Measurements from ENCODE around the gene BTBD9. TPM values are rescaled to one million over a fixed set of nuclear protein-coding genes. Genes with fewer than 3 reads are reported as not detected.

Gene BTBD9
- polyA plus RNA-seq, 2 of the 4 experiments (the other 2 are of a cell fraction), result 2.3 to 4.6 TPM

GRCh38 chr6:38505826-38506225, 133.9 kb downstream of the BTBD9 start (continued):
- TF ChIP-seq NPAS2 (CRISPR knock-in tag; IDR thresholded peaks at IDR 0.05; ENCODE audit: borderline replicate concordance), result no peak
- TF ChIP-seq ZSCAN20 (CRISPR knock-in tag; IDR thresholded peaks at IDR 0.05), result no peak

- POLR2A ChIA-PET, result no interaction called here
- ATAC-seq (no peak), DNase-seq (ENCODE audit: low read depth in 1 of 2, low spot score in 1 of 2) (no peak), FAIRE-seq (no peak)
- Histone ChIP-seq H3K4me3 (no peak overlapping the region), H3K27ac (no peak overlapping the region), H3K9me3 (no peaks in the 10 kb centered on the region), H3K4me1 (peaks cover 20% of the 10 kb centered on the region), H3K4me2 (no peak overlapping the region)
- CTCF ChIA-PET, result no interaction called here
- TF ChIP-seq, protein P1, sequence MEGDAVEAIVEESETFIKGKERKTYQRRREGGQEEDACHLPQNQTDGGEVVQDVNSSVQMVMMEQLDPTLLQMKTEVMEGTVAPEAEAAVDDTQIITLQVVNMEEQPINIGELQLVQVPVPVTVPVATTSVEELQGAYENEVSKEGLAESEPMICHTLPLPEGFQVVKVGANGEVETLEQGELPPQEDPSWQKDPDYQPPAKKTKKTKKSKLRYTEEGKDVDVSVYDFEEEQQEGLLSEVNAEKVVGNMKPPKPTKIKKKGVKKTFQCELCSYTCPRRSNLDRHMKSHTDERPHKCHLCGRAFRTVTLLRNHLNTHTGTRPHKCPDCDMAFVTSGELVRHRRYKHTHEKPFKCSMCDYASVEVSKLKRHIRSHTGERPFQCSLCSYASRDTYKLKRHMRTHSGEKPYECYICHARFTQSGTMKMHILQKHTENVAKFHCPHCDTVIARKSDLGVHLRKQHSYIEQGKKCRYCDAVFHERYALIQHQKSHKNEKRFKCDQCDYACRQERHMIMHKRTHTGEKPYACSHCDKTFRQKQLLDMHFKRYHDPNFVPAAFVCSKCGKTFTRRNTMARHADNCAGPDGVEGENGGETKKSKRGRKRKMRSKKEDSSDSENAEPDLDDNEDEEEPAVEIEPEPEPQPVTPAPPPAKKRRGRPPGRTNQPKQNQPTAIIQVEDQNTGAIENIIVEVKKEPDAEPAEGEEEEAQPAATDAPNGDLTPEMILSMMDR (IDR thresholded peaks at IDR 0.05), result no peak
- TF ChIP-seq EHMT2 (IDR thresholded peaks at IDR 0.05; ENCODE audit: low read depth), result no peak
- no peak for TF ChIP-seq MAFK (IDR thresholded peaks at IDR 0.05; ENCODE audit: partially characterized antibody)
- TF ChIP-seq ZNF302 (CRISPR knock-in tag; IDR thresholded peaks at IDR 0.05), result no peak
- TF ChIP-seq HOXB5 (CRISPR knock-in tag; IDR thresholded peaks at IDR 0.05), result no peak
- TF ChIP-seq KDM5A (IDR thresholded peaks at IDR 0.05), result no peak
- no peak for TF ChIP-seq CHD4 (IDR thresholded peaks at IDR 0.05; ENCODE audit: borderline replicate concordance)
- no peak for TF ChIP-seq PBX3 (IDR thresholded peaks at IDR 0.05)
- no peak for TF ChIP-seq CBX8 (IDR thresholded peaks at IDR 0.05)
- no peak for TF ChIP-seq NR3C1 (IDR thresholded peaks at IDR 0.05)
- TF ChIP-seq ATOH8 (CRISPR knock-in tag; IDR thresholded peaks at IDR 0.05; ENCODE audit: low read depth), result no peak
- no peak for TF ChIP-seq SMC3 (IDR thresholded peaks at IDR 0.05)
- no peak for TF ChIP-seq MYC (IDR thresholded peaks at IDR 0.05; ENCODE audit: borderline replicate concordance, low read length)
- no peak for TF ChIP-seq RNF2 (IDR thresholded peaks at IDR 0.05; ENCODE audit: borderline replicate concordance, low read depth)
- no peak for TF ChIP-seq TP53 (CRISPR knock-in tag; IDR thresholded peaks at IDR 0.05)
- WGBS (ENCODE audit: missing lambda C conversion rate), result 66% methylated on average over 3 of the region's 3 CpGs
These were observed 134.7 kb downstream of the BTBD9 start for GRCh38 chr6:38504996-38505395.

- H3K4me1 ChIP-seq, result peaks cover 11% of the 10 kb centered on the region
- no peak overlapping the region for H3K4me2 ChIP-seq
- POLR2A ChIA-PET, result no interaction called here
- no peak for TF ChIP-seq RAD21 (conservative IDR thresholded peaks at IDR 0.05 in 1 of 2, IDR thresholded peaks at IDR 0.05 in 1 of 2)
- TF ChIP-seq HDAC2 (IDR thresholded peaks at IDR 0.05), result no peak
- TF ChIP-seq CHD2 (IDR thresholded peaks at IDR 0.05; ENCODE audit: low read length, partially characterized antibody), result no peak
- no peak for TF ChIP-seq POLR2AphosphoS2 (conservative IDR thresholded peaks at IDR 0.05; ENCODE audit: low read length)
- TF ChIP-seq HES2 (IDR thresholded peaks at IDR 0.05), result no peak
- no peak for TF ChIP-seq EHF (CRISPR knock-in tag; IDR thresholded peaks at IDR 0.05)
- no peak for TF ChIP-seq POLR2A (IDR thresholded peaks at IDR 0.05; ENCODE audit: low read length)
- no peak for ATAC-seq
- no peak for FAIRE-seq
- no peak for DNase-seq (ENCODE audit: low read depth in 1 of 2, low spot score in 1 of 2)
- no peaks in the 10 kb centered on the region for H3K9me3 ChIP-seq
- 82% methylated on average over 6 of the region's 6 CpGs for WGBS (ENCODE audit: missing lambda C conversion rate)
- no peak overlapping the region for H3K27ac ChIP-seq
- no peak overlapping the region for H3K4me3 ChIP-seq
- CTCF ChIA-PET, result interaction anchor here (0.8 to 1.9 kb wide), 2 partner anchors 10 to 44 kb away, joined by 3 to 9 read pairs; no protein-coding TSS in a partner anchor
These were observed 135.6 kb downstream of the BTBD9 start for GRCh38 chr6:38503960-38504682.

Measured in A549 (cell line).